WTC11 (cell line): ENCODE results near the gene NFX1. TPM values are rescaled to one million over a fixed set of nuclear protein-coding genes. Genes with fewer than 3 reads are reported as not detected.
A peak's percentile ranks its signal among the peaks of the same experiment; 100 is the strongest.

Experiments
- ATAC-seq: fragments of 200-7000 bp; cut with Tn5 transposase; 2 replicates; pipeline ENCODE4 v1.10.0; 2021; ENCODE audit warnings: mild to moderate bottlenecking, moderate library complexity
- CTCF ChIA-PET: fragments of 300-600 bp; sonication (Branson Sonifier 250); formaldehyde crosslinking; loops from one replicate; lab custom pipeline; 2021; ENCODE audit warnings: antibody characterized with exemption; lab: Charles Lee
- POLR2A ChIA-PET: fragments of 350-600 bp; sonication (Branson Sonifier 250); formaldehyde crosslinking; loops from one replicate; lab custom pipeline; 2021; ENCODE audit warnings: antibody characterized with exemption; lab: Charles Lee
- DNase-seq: peaks from one replicate; pipeline ENCODE4 v3.0.0; 2021; ENCODE audit warnings: low spot score
- H3K27ac Mint-ChIP-seq: 2 replicates; pipeline ENCODE4 v1.8.0; 2021; ENCODE audit warnings: mixed read lengths
- H3K27me3 Mint-ChIP-seq: 2 replicates; pipeline ENCODE4 v1.8.0; 2021; ENCODE audit warnings: low read depth, mild to moderate bottlenecking, moderate library complexity, mixed read lengths
- H3K36me3 Mint-ChIP-seq: 2 replicates; pipeline ENCODE4 v1.8.0; 2021; ENCODE audit warnings: mixed read lengths
- H3K4me1 Mint-ChIP-seq: 2 replicates; pipeline ENCODE4 v1.8.0; 2022; ENCODE audit warnings: mixed read lengths
- H3K4me3 Mint-ChIP-seq: 2 replicates; pipeline ENCODE4 v1.8.0; 2021; ENCODE audit warnings: mild to moderate bottlenecking, moderate library complexity, mixed read lengths
- H3K9me3 Mint-ChIP-seq: 2 replicates; pipeline ENCODE4 v1.8.0; 2021; ENCODE audit warnings: mixed read lengths
- ATF6 ChIP-seq: sonication (generic); formaldehyde crosslinking; IDR thresholded peaks from 2 replicates; pipeline ENCODE4 v1.8.1; 2023; ENCODE audit warnings: mild to moderate bottlenecking, missing genetic modification reagents
- E2F1 ChIP-seq: sonication (generic); formaldehyde crosslinking; IDR thresholded peaks from 2 replicates; pipeline ENCODE4 v1.8.0; 2022; ENCODE audit warnings: mild to moderate bottlenecking, missing genetic modification reagents
- E2F5 ChIP-seq: sonication (generic); formaldehyde crosslinking; IDR thresholded peaks from 2 replicates; pipeline ENCODE4 v1.8.1; 2022; ENCODE audit warnings: mild to moderate bottlenecking, moderate library complexity, missing genetic modification reagents
- ERG ChIP-seq: fragments of 250-450 bp; sonication (Bioruptor Pico); IDR thresholded peaks from 2 replicates; pipeline ENCODE4 v1.8.0; 2021; ENCODE audit warnings: mild to moderate bottlenecking
- ETV6 ChIP-seq: sonication (generic); formaldehyde crosslinking; IDR thresholded peaks from 2 replicates; pipeline ENCODE4 v1.8.1; 2022; ENCODE audit warnings: mild to moderate bottlenecking, missing genetic modification reagents
- JAZF1 ChIP-seq: fragments of 250-450 bp; sonication (Bioruptor Pico); IDR thresholded peaks from 2 replicates; pipeline ENCODE4 v1.9.0; 2021; ENCODE audit warnings: moderate library complexity, mild to moderate bottlenecking, inconsistent platforms
- JUN ChIP-seq: sonication (generic); formaldehyde crosslinking; IDR thresholded peaks from 2 replicates; pipeline ENCODE4 v1.8.0; 2023; ENCODE audit warnings: mild to moderate bottlenecking, missing genetic modification reagents
- KAT7 ChIP-seq: sonication (generic); formaldehyde crosslinking; IDR thresholded peaks from 2 replicates; pipeline ENCODE4 v1.8.1; 2023; ENCODE audit warnings: missing genetic modification reagents, mild to moderate bottlenecking, borderline replicate concordance
- NR1H2 ChIP-seq: sonication (generic); formaldehyde crosslinking; IDR thresholded peaks from 2 replicates; pipeline ENCODE4 v1.9.0; 2021; ENCODE audit warnings: mild to moderate bottlenecking, moderate library complexity, missing genetic modification reagents
- NR3C1 ChIP-seq: sonication (generic); formaldehyde crosslinking; conservative IDR thresholded peaks from 2 replicates; pipeline ENCODE4 v1.8.1; 2023; ENCODE audit warnings: low read depth, mild to moderate bottlenecking, missing genetic modification reagents
- RELA ChIP-seq: sonication (generic); formaldehyde crosslinking; IDR thresholded peaks from 2 replicates; pipeline ENCODE4 v1.8.1; 2022; ENCODE audit warnings: missing genetic modification reagents, mild to moderate bottlenecking, borderline replicate concordance
- SMAD3 ChIP-seq: sonication (generic); formaldehyde crosslinking; IDR thresholded peaks from 2 replicates; pipeline ENCODE4 v1.8.0; 2022; ENCODE audit warnings: missing genetic modification reagents, mild to moderate bottlenecking, borderline replicate concordance
- SOX15 ChIP-seq: fragments of 250-450 bp; sonication (Bioruptor Pico); IDR thresholded peaks from 2 replicates; pipeline ENCODE4 v1.9.0; 2021; ENCODE audit warnings: mild to moderate bottlenecking
- TCF7 ChIP-seq: sonication (generic); formaldehyde crosslinking; IDR thresholded peaks from 2 replicates; pipeline ENCODE4 v1.8.0; 2022; ENCODE audit warnings: mild to moderate bottlenecking, low read depth, missing genetic modification reagents, moderate library complexity
- USF2 ChIP-seq: sonication (generic); formaldehyde crosslinking; IDR thresholded peaks from 2 replicates; pipeline ENCODE4 v1.8.1; 2023; ENCODE audit warnings: mild to moderate bottlenecking, missing genetic modification reagents, moderate library complexity
- ZMAT4 ChIP-seq: fragments of 250-450 bp; sonication (Bioruptor Pico); IDR thresholded peaks from 2 replicates; pipeline ENCODE4 v1.9.0; 2021; ENCODE audit warnings: mild to moderate bottlenecking
- ZNF281 ChIP-seq: sonication (generic); formaldehyde crosslinking; IDR thresholded peaks from 2 replicates; pipeline ENCODE4 v1.8.0; 2023; ENCODE audit warnings: mild to moderate bottlenecking, missing genetic modification reagents
- total RNA-seq: library from RNA; stranded (reverse); gene quantifications from 3 replicates; pipeline ENCODE4 v1.2.3, GENCODE V29; 2021

The NFX1 gene
- total RNA-seq, 1 experiment from 2014 or later, result 30.9 TPM

GRCh38 chr9:33379666-33380389 lies 89.5 kb downstream of the NFX1 start:
- Mint-ChIP-seq H3K27me3 (no peaks in the 10 kb centered on the region), H3K27ac (0 out of 2 replicates have a peak overlapping the region, but pooled peaks have one; percentile 41), H3K4me3 (no peak overlapping the region), H3K9me3 (no peaks in the 10 kb centered on the region), H3K4me1 (peaks cover 31% of the 10 kb centered on the region), H3K36me3 (no peaks in the 10 kb centered on the region)
- ChIA-PET POLR2A (no interaction called here), CTCF (interaction anchor here (0.5 to 5.0 kb wide), 4 partner anchors 36 to 921 kb away, joined by 4 to 43 read pairs (median 21); partner anchors contain the start of gene AQP3)
- no peak for TF ChIP-seq E2F5 (CRISPR knock-in tag)
- no peak for TF ChIP-seq SMAD3 (CRISPR knock-in tag)
- no peak for TF ChIP-seq ZNF281
- TF ChIP-seq TCF7, result no peak
- no peak for TF ChIP-seq ATF6 (CRISPR knock-in tag)
- TF ChIP-seq NR1H2 (CRISPR knock-in tag), result no peak
- no peak for TF ChIP-seq ZMAT4
- no peak for TF ChIP-seq NR3C1 (CRISPR knock-in tag)
- no peak for TF ChIP-seq ETV6
- no peak for TF ChIP-seq SOX15
- no peak for TF ChIP-seq E2F1
- no peak for TF ChIP-seq RELA
- no peak for TF ChIP-seq KAT7 (CRISPR knock-in tag)
- TF ChIP-seq JUN (CRISPR knock-in tag), result no peak
- no peak for TF ChIP-seq ERG (CRISPR knock-in tag)
- TF ChIP-seq USF2 (CRISPR knock-in tag), result no peak
- no peak for TF ChIP-seq JAZF1 (CRISPR knock-in tag)
- no peak for ATAC-seq
- no peak for DNase-seq
